ENCODE measurements around the gene ARAP2.

Gene ARAP2

GRCh38 chr4:36178484-36178883 lies 65.8 kb downstream of the ARAP2 start:
- DNase-seq: no peak

- no peak for DNase-seq
Measured at GRCh38 chr4:36177946-36178345, 66.4 kb downstream of the ARAP2 start.

GRCh38 chr4:36174570-36174969 lies 69.7 kb downstream of the ARAP2 start:
- DNase-seq: no peak

GRCh38 chr4:36173905-36174304 lies 70.4 kb downstream of the ARAP2 start:
- DNase-seq: no peak

- DNase-seq: no peak
Measured at GRCh38 chr4:36172656-36173055, 71.7 kb downstream of the ARAP2 start.

GRCh38 chr4:36168127-36168878 lies 76.0 kb downstream of the ARAP2 start:
- DNase-seq: peak; percentile 4

- DNase-seq: no peak
Measured at GRCh38 chr4:36165631-36166005, 78.7 kb downstream of the ARAP2 start.

GRCh38 chr4:36164900-36165630 lies 79.2 kb downstream of the ARAP2 start:
- DNase-seq: no peak

- peak; percentile 31 for DNase-seq
Measured at GRCh38 chr4:36163198-36163597, 81.1 kb downstream of the ARAP2 start.

GRCh38 chr4:36159208-36159607 lies 85.1 kb downstream of the ARAP2 start:
- no peak for DNase-seq

- DNase-seq: no peak
Measured at GRCh38 chr4:36152735-36153134, 91.6 kb downstream of the ARAP2 start.

- no peak for DNase-seq
Measured at GRCh38 chr4:36142504-36142903, 101.8 kb downstream of the ARAP2 start.

- DNase-seq: no peak
Measured at GRCh38 chr4:36141186-36141585, 103.1 kb downstream of the ARAP2 start.

GRCh38 chr4:36140421-36140820 lies 103.9 kb downstream of the ARAP2 start:
- no peak for DNase-seq

- DNase-seq: no peak
Measured at GRCh38 chr4:36138220-36138619, 106.1 kb downstream of the ARAP2 start.

GRCh38 chr4:36137336-36137735 lies 107.0 kb downstream of the ARAP2 start:
- no peak for DNase-seq

- DNase-seq: no peak
Measured at GRCh38 chr4:36133658-36134057, 110.7 kb downstream of the ARAP2 start.

- no peak for DNase-seq
Measured at GRCh38 chr4:36133086-36133485, 111.2 kb downstream of the ARAP2 start.

GRCh38 chr4:36130641-36131040 lies 113.7 kb downstream of the ARAP2 start:
- no peak for DNase-seq

GRCh38 chr4:36128689-36129088 lies 115.6 kb downstream of the ARAP2 start:
- peak; percentile 18 for DNase-seq

- DNase-seq: no peak
Measured at GRCh38 chr4:36123906-36124305, 120.4 kb downstream of the ARAP2 start.

- no peak for DNase-seq
Measured at GRCh38 chr4:36115312-36115711, 129.0 kb downstream of the ARAP2 start.

GRCh38 chr4:36111172-36111571 lies 133.1 kb downstream of the ARAP2 start:
- DNase-seq: no peak

- peak; percentile 39 for DNase-seq
Measured at GRCh38 chr4:36099509-36099908, 144.8 kb downstream of the ARAP2 start.

- no peak for DNase-seq
Measured at GRCh38 chr4:36094995-36095394, 149.3 kb downstream of the ARAP2 start.

Data from activated CD4-positive, alpha-beta T cell treated with anti-CD3 and anti-CD28 coated beads, Interleukin-10, Interleukin-2, amounts not matched to agents 100 ng/mL and 50 ng/mL, durations not matched to agents 16 hours and 8 hours (primary cell).